OCI-LY1 (cell line): ENCODE measurements around the gene PRCD.

Experiments used
- H2AFZ ChIP-seq: fragments of 200-600 bp; sonication (generic), shearing (Covaris generic); 2 replicates; pipeline ENCODE4 v1.6.0; 2014; ENCODE audit warnings: antibody characterized with exemption, mild to moderate bottlenecking, low read length
- H3F3A ChIP-seq: fragments of 200-600 bp; sonication (generic), shearing (Covaris generic); 2 replicates; pipeline ENCODE4 v1.6.0; 2014; ENCODE audit warnings: mild to moderate bottlenecking, antibody characterized with exemption, low read length, moderate library complexity; ENCODE audit not compliant: insufficient read depth
- H3K27ac ChIP-seq: fragments of 200-600 bp; sonication (generic); 2 replicates; pipeline ENCODE4 v1.5.1; 2014; ENCODE audit warnings: low read length, mixed run types, mild to moderate bottlenecking, low read depth; ENCODE audit not compliant: poor library complexity, severe bottlenecking
- H3K27me3 ChIP-seq: fragments of 200-600 bp; sonication (generic); 2 replicates; pipeline ENCODE4 v1.6.0; 2014; ENCODE audit warnings: antibody characterized with exemption, mild to moderate bottlenecking, low read length, moderate library complexity; ENCODE audit not compliant: insufficient read depth
- H3K36me3 ChIP-seq: fragments of 200-600 bp; sonication (generic); 2 replicates; pipeline ENCODE4 v1.6.1; 2014; ENCODE audit warnings: mild to moderate bottlenecking, antibody characterized with exemption, low read length, moderate library complexity, mixed read lengths; ENCODE audit not compliant: insufficient read depth
- H3K4me1 ChIP-seq: fragments of 200-600 bp; sonication (generic); 2 replicates; pipeline ENCODE4 v1.5.1; 2014; ENCODE audit warnings: mild to moderate bottlenecking, low read length, moderate library complexity; ENCODE audit not compliant: insufficient read depth, severe bottlenecking
- H3K4me2 ChIP-seq: fragments of 200-600 bp; sonication (generic), shearing (Covaris generic); 2 replicates; pipeline ENCODE4 v1.6.1; 2014; ENCODE audit warnings: low read length
- H3K4me3 ChIP-seq: fragments of 200-600 bp; sonication (generic); 2 replicates; pipeline ENCODE4 v1.5.1; 2014; ENCODE audit warnings: low read length, low read depth, mild to moderate bottlenecking, mixed read lengths; ENCODE audit not compliant: poor library complexity, severe bottlenecking
- H3K79me2 ChIP-seq: fragments of 200-600 bp; shearing (Covaris generic); 2 replicates; pipeline ENCODE4 v1.6.1; 2016; ENCODE audit warnings: mixed run types, low read length, mixed read lengths; ENCODE audit not compliant: insufficient read depth
- H3K9ac ChIP-seq: fragments of 200-600 bp; sonication (generic), shearing (Covaris generic); 2 replicates; pipeline ENCODE4 v1.6.1; 2014; ENCODE audit warnings: mild to moderate bottlenecking, low read length, mixed read lengths
- H3K9me2 ChIP-seq: fragments of 200-600 bp; sonication (generic), shearing (Covaris generic); 2 replicates; pipeline ENCODE4 v1.6.1; 2014; ENCODE audit warnings: low read depth, mild to moderate bottlenecking, low read length, mixed read lengths
- H3K9me3 ChIP-seq: fragments of 200-600 bp; shearing (Covaris generic); 2 replicates; pipeline ENCODE4 v1.6.1; 2014; ENCODE audit warnings: low read length, mixed read lengths
- H4K20me1 ChIP-seq: fragments of 200-600 bp; sonication (generic), shearing (Covaris generic); 2 replicates; pipeline ENCODE4 v1.6.0; 2016; ENCODE audit warnings: mild to moderate bottlenecking, low read length; ENCODE audit not compliant: insufficient read depth
- CTCF ChIP-seq: fragments of 200-600 bp; sonication (generic), shearing (Covaris generic); IDR thresholded peaks from 2 replicates; pipeline ENCODE4 v1.5.1; 2017; ENCODE audit warnings: mild to moderate bottlenecking, antibody characterized with exemption, low read length, moderate library complexity, mixed read lengths
- EZH2 ChIP-seq: fragments of 200-600 bp; sonication (generic), shearing (Covaris generic); IDR thresholded peaks from 2 replicates; pipeline ENCODE4 v1.8.0; 2017; ENCODE audit warnings: borderline replicate concordance, mixed run types, mild to moderate bottlenecking, antibody characterized with exemption, low read length, moderate library complexity, mixed read lengths

PRCD gene

GRCh38 chr17:76586741-76587487 is 47.1 kb downstream of the PRCD start:
- no peaks in the 10 kb centered on the region for H4K20me1 ChIP-seq
- H3K36me3 ChIP-seq = no peaks in the 10 kb centered on the region; the same call in 1 of the 2 replicates
- no peak for TF ChIP-seq EZH2
- no peak overlapping the region for H3K9ac ChIP-seq
- no peaks in the 10 kb centered on the region for H3K9me2 ChIP-seq
- no peaks in the 10 kb centered on the region for H3K9me3 ChIP-seq
- H3F3A ChIP-seq = no peaks in the 10 kb centered on the region
- H3K4me1 ChIP-seq = no peaks in the 10 kb centered on the region
- no peaks in the 10 kb centered on the region for H3K79me2 ChIP-seq
- no peak overlapping the region for H3K27ac ChIP-seq
- no peak overlapping the region for H2AFZ ChIP-seq
- no peak overlapping the region for H3K4me2 ChIP-seq
- no peaks in the 10 kb centered on the region; the same call in 1 of the 2 replicates for H3K27me3 ChIP-seq
- no peak overlapping the region for H3K4me3 ChIP-seq

- TF ChIP-seq CTCF (no peak), EZH2 (no peak)
- H3K9me2 ChIP-seq = no peaks in the 10 kb centered on the region
- no peak overlapping the region for H3K4me3 ChIP-seq
- no peaks in the 10 kb centered on the region; the same call in 1 of the 2 replicates for H3K27me3 ChIP-seq
- no peak overlapping the region for H3K27ac ChIP-seq
- H3K79me2 ChIP-seq = no peaks in the 10 kb centered on the region
- H3K9me3 ChIP-seq = no peaks in the 10 kb centered on the region
- no peaks in the 10 kb centered on the region for H3K4me1 ChIP-seq
- no peaks in the 10 kb centered on the region; the same call in 1 of the 2 replicates for H3K36me3 ChIP-seq
- no peak overlapping the region for H3K4me2 ChIP-seq
- no peaks in the 10 kb centered on the region for H4K20me1 ChIP-seq
- no peak overlapping the region for H3K9ac ChIP-seq
- H2AFZ ChIP-seq = no peak overlapping the region
- no peaks in the 10 kb centered on the region for H3F3A ChIP-seq
Measured at GRCh38 chr17:76588182-76588581, 48.3 kb downstream of the PRCD start.

GRCh38 chr17:76593384-76593826 is 53.6 kb downstream of the PRCD start:
- no peak for TF ChIP-seq CTCF
- TF ChIP-seq EZH2 = no peak
- Histone ChIP-seq H3K79me2 (no peaks in the 10 kb centered on the region), H3K36me3 (no peaks in the 10 kb centered on the region)

GRCh38 chr17:76593959-76594358 is 54.1 kb downstream of the PRCD start:
- no peaks in the 10 kb centered on the region for H3K9me3 ChIP-seq
- no peaks in the 10 kb centered on the region for H3K79me2 ChIP-seq
- H3F3A ChIP-seq = no peaks in the 10 kb centered on the region
- no peak overlapping the region for H3K9ac ChIP-seq
- H3K4me3 ChIP-seq = no peak overlapping the region
- H3K27me3 ChIP-seq = no peaks in the 10 kb centered on the region; the same call in 1 of the 2 replicates
- H4K20me1 ChIP-seq = no peaks in the 10 kb centered on the region
- H3K36me3 ChIP-seq = no peaks in the 10 kb centered on the region
- H2AFZ ChIP-seq = no peak overlapping the region
- no peaks in the 10 kb centered on the region for H3K4me1 ChIP-seq
- TF ChIP-seq EZH2 (no peak), CTCF (no peak)
- no peak overlapping the region for H3K4me2 ChIP-seq
- no peaks in the 10 kb centered on the region for H3K9me2 ChIP-seq
- no peak overlapping the region for H3K27ac ChIP-seq

More at GRCh38 chr17:76593384-76593826, 53.6 kb downstream of the PRCD start:
- no peak overlapping the region for H3K27ac ChIP-seq
- no peaks in the 10 kb centered on the region for H3F3A ChIP-seq
- H3K4me2 ChIP-seq = no peak overlapping the region
- H4K20me1 ChIP-seq = no peaks in the 10 kb centered on the region
- no peaks in the 10 kb centered on the region for H3K9me2 ChIP-seq
- H2AFZ ChIP-seq = no peak overlapping the region
- no peak overlapping the region for H3K9ac ChIP-seq
- no peaks in the 10 kb centered on the region for H3K9me3 ChIP-seq
- no peak overlapping the region for H3K4me3 ChIP-seq
- H3K4me1 ChIP-seq = no peaks in the 10 kb centered on the region
- H3K27me3 ChIP-seq = no peaks in the 10 kb centered on the region; the same call in 1 of the 2 replicates
